Uterus (tissue), 2 donors: Measurements from ENCODE around the gene CSDE1.

Source experiments
- CTCF ChIP-seq, 4 experiments: fragments of 200-600 bp in 2 of 4; fragments of 450-650 bp in 2 of 4; sonication (generic) in 2 of 4; IDR thresholded peaks; one replicate each; pipeline ENCODE4 v1.5.1; 2016 to 2019; ENCODE audit warnings: antibody characterized with exemption in 4 of 4, mild to moderate bottlenecking in 2 of 4, moderate library complexity in 1 of 4
- POLR2A ChIP-seq, 2 donors: fragments of 450-650 bp; IDR thresholded peaks; one replicate each; pipeline ENCODE4 v1.6.1; 2016; ENCODE audit warnings: antibody characterized with exemption in 2 of 2, mild to moderate bottlenecking in 1 of 2, moderate library complexity in 1 of 2

- TF ChIP-seq CTCF (IDR thresholded peaks at IDR 0.05) (no peak), POLR2A (IDR thresholded peaks at IDR 0.05) (no peak)
These were observed 61.0 kb downstream of the CSDE1 start for GRCh38 chr1:114696810-114697209.
